ENCODE data around the gene PPEF1.

Gene PPEF1

DNA sequence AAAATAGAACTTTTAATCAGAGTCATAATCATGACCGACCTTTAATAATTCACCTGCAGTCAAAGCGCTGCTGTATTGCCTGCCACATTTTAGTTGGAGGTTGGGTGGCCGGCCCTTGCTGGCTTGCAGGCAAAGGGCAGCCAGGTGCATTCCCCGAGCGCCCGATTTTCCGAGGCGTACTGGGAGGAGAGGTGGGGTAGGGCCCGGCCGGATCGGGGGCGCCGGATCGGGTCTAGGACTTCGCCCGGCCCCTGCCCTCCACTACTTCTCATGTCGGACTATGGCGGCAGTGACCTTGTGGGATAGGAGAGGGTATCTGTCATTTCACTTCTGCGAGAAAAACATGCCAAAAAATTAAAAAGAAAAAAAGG lies 33.0 kb upstream of the PPEF1 start:
- peak; percentile 17 for DNase-seq (ENCODE audit: extremely low spot score)
- CTCF ChIA-PET = no interaction called here
- TF ChIP-seq, protein P1, sequence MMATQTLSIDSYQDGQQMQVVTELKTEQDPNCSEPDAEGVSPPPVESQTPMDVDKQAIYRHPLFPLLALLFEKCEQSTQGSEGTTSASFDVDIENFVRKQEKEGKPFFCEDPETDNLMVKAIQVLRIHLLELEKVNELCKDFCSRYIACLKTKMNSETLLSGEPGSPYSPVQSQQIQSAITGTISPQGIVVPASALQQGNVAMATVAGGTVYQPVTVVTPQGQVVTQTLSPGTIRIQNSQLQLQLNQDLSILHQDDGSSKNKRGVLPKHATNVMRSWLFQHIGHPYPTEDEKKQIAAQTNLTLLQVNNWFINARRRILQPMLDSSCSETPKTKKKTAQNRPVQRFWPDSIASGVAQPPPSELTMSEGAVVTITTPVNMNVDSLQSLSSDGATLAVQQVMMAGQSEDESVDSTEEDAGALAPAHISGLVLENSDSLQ (IDR thresholded peaks at IDR 0.05) = no peak
- TF ChIP-seq TARDBP (IDR thresholded peaks at IDR 0.05) (no peak), SUZ12 (IDR thresholded peaks at IDR 0.05) (no peak), BHLHE40 (IDR thresholded peaks at IDR 0.05; ENCODE audit: borderline replicate concordance) (no peak), L3MBTL2 (conservative IDR thresholded peaks at IDR 0.05) (no peak), NFRKB (IDR thresholded peaks at IDR 0.05) (no peak), ARNT (IDR thresholded peaks at IDR 0.05) (no peak), HDGF (IDR thresholded peaks at IDR 0.05; ENCODE audit: borderline replicate concordance) (no peak), ELF4 (IDR thresholded peaks at IDR 0.05) (no peak), FOXA1 (IDR thresholded peaks at IDR 0.05) (no peak), SP1 (IDR thresholded peaks at IDR 0.05) (no peak), FOXM1 (IDR thresholded peaks at IDR 0.05; ENCODE audit: borderline replicate concordance) (no peak)
- POLR2A ChIA-PET = no interaction called here

DNA sequence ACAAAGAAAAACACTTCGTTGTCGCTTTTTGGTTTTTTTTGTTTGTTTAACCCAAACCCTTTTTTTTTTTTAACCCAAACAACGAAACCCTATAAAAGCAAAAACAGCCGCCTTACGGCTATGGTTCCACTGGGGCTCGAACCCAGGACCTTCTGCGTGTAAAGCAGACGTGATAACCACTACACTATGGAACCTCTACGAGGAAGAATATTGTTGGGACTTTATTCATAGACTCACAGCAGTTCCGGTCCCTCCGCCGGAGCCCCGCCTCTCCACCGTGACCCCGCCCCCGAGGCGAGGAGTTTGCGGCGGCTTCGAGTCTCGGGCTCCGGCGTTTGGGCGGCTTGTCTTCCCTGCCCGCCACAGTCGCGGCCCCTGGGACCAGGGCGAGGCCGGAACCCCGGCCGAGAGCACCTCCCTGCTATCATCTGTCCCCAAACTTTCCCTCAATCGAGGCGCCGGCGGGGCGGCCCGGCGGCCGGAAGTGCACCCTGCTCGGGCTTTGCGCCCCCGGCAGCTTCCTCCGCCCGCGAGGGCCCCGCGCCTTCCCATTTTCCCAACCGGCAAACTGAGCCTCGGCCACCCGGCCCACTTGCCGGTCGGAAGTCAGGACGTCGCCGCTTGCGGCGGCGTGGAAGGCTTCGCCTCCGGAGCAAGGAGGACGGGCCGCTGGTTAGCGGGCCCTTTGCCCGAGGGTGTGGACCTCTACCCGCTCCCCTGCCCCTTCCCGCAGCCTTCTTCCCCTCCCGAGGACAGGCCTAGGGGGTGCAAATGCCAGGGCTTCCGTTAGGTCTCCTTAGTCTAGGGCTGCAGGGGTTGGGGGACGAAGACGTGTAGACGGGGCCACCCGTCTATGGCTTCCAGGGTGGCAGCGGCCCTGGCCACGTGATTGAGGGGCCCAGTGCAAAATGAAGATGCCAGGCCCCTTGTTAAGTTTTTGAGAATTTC lies 32.4 kb upstream of the PPEF1 start:
- CTCF ChIA-PET = interaction anchor here (0.6 to 1.1 kb wide), 2 partner anchors 11 to 124 kb away, joined by 4 read pairs; no protein-coding TSS in a partner anchor

DNA sequence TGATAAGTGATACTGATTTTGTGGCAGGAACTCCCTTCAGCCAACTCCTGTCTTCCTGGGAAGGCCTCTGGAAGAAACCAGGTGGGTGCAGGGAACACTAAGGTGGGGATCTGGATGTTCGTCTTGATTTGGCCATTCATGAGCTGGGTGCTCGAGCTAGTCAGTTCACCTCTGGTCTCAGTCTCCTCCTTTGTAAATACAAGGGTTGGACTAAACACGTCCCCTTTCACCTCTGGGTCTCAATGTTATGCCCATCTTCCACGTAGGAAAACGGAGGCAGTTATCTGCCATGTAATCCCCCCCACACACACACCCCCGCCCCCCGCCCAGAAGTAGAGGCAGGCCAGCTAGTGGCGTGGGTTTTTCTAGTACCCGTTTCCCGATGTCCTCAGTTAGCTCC lies 31.4 kb upstream of the PPEF1 start:
- POLR2A ChIA-PET = interaction anchor here (1.1 kb wide), 1 partner anchor 31 kb away, joined by 5 read pairs; the partner anchor contains the start of gene PPEF1
- DNase-seq (ENCODE audit: extremely low spot score) = no peak
- CTCF ChIA-PET = interaction anchor here (0.6 to 1.5 kb wide), 9 partner anchors 12 to 266 kb away, joined by 3 to 10 read pairs (median 4); no protein-coding TSS in a partner anchor
- TF ChIP-seq FOXK2 (IDR thresholded peaks at IDR 0.05) = no peak
- no peak for TF ChIP-seq CTBP1 (IDR thresholded peaks at IDR 0.05; ENCODE audit: borderline replicate concordance)
- TF ChIP-seq SUZ12 (IDR thresholded peaks at IDR 0.05) = no peak
- TF ChIP-seq L3MBTL2 (conservative IDR thresholded peaks at IDR 0.05) = no peak
- no peak for TF ChIP-seq FOXM1 (IDR thresholded peaks at IDR 0.05; ENCODE audit: borderline replicate concordance)
- no peak for TF ChIP-seq TARDBP (IDR thresholded peaks at IDR 0.05)
- TF ChIP-seq ELF4 (IDR thresholded peaks at IDR 0.05) = no peak
- TF ChIP-seq SP1 (IDR thresholded peaks at IDR 0.05) = no peak
- no peak for TF ChIP-seq NFRKB (IDR thresholded peaks at IDR 0.05)
- TF ChIP-seq FOXA1 (IDR thresholded peaks at IDR 0.05) = no peak
- no peak for TF ChIP-seq BHLHE40 (IDR thresholded peaks at IDR 0.05; ENCODE audit: borderline replicate concordance)
- TF ChIP-seq HDGF (IDR thresholded peaks at IDR 0.05; ENCODE audit: borderline replicate concordance) = no peak
- TF ChIP-seq ARNT (IDR thresholded peaks at IDR 0.05) = no peak

More for the DNA sequence above, 32.4 kb upstream of the PPEF1 start:
- no peak for TF ChIP-seq FOXM1 (IDR thresholded peaks at IDR 0.05; ENCODE audit: borderline replicate concordance)
- TF ChIP-seq CTBP1 (IDR thresholded peaks at IDR 0.05; ENCODE audit: borderline replicate concordance) = no peak
- TF ChIP-seq LEF1 (IDR thresholded peaks at IDR 0.05; ENCODE audit: borderline replicate concordance) = no peak
- TF ChIP-seq ARNT (IDR thresholded peaks at IDR 0.05) = no peak
- no peak for TF ChIP-seq SP1 (IDR thresholded peaks at IDR 0.05)
- no peak for TF ChIP-seq NFRKB (IDR thresholded peaks at IDR 0.05)
- 0 out of 2 replicates have a peak, but pooled peaks have one; percentile 35 for TF ChIP-seq TARDBP (IDR thresholded peaks at IDR 0.05)
- TF ChIP-seq BHLHE40 (IDR thresholded peaks at IDR 0.05; ENCODE audit: borderline replicate concordance) = no peak
- TF ChIP-seq L3MBTL2 (conservative IDR thresholded peaks at IDR 0.05) = peak; percentile 76
- no peak for TF ChIP-seq FOXK2 (IDR thresholded peaks at IDR 0.05)
- TF ChIP-seq HDGF (IDR thresholded peaks at IDR 0.05; ENCODE audit: borderline replicate concordance) = no peak
- peak; percentile 95 for TF ChIP-seq ZNF384 (IDR thresholded peaks at IDR 0.05)
- no peak for TF ChIP-seq SUZ12 (IDR thresholded peaks at IDR 0.05)
- TF ChIP-seq, protein P1 (IDR thresholded peaks at IDR 0.05) = no peak
- no peak for TF ChIP-seq FOXA1 (IDR thresholded peaks at IDR 0.05)
- no peak for TF ChIP-seq ELF4 (IDR thresholded peaks at IDR 0.05)
- peak; percentile 89 for DNase-seq (ENCODE audit: extremely low spot score)
- POLR2A ChIA-PET = no interaction called here

DNA sequence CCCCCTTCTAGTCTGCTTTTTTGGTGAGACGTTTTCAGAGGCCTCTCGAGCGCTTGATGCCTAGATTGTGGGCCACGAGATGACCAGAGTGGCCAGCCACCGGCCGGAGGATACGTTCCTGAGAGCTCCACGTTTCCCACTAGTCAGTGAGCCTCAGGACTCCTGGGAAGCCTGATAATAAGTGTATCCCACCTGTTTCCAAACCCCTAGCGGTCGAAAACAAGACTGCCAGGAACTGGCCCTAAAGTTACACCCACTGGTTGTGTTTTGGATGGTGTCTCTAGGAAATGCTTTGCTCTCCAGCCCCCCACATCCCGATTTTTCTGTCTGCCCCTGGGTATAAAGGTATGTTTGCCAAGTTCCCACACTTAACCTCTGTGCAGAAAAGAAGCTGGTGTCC lies 31.0 kb upstream of the PPEF1 start:
- peak; percentile 72 for DNase-seq (ENCODE audit: extremely low spot score)
- no peak for TF ChIP-seq SUZ12 (IDR thresholded peaks at IDR 0.05)
- TF ChIP-seq TARDBP (IDR thresholded peaks at IDR 0.05) = no peak
- TF ChIP-seq FOXA1 (IDR thresholded peaks at IDR 0.05) = no peak
- no peak for TF ChIP-seq LEF1 (IDR thresholded peaks at IDR 0.05; ENCODE audit: borderline replicate concordance)
- no peak for TF ChIP-seq CTBP1 (IDR thresholded peaks at IDR 0.05; ENCODE audit: borderline replicate concordance)
- no peak for TF ChIP-seq BHLHE40 (IDR thresholded peaks at IDR 0.05; ENCODE audit: borderline replicate concordance)
- CTCF ChIA-PET = interaction anchor here (0.5 to 1.5 kb wide), 11 partner anchors 12 to 266 kb away, joined by 3 to 10 read pairs (median 4); no protein-coding TSS in a partner anchor
- POLR2A ChIA-PET = interaction anchor here (1.1 kb wide), 1 partner anchor 31 kb away, joined by 5 read pairs; the partner anchor contains the start of gene PPEF1

DNA sequence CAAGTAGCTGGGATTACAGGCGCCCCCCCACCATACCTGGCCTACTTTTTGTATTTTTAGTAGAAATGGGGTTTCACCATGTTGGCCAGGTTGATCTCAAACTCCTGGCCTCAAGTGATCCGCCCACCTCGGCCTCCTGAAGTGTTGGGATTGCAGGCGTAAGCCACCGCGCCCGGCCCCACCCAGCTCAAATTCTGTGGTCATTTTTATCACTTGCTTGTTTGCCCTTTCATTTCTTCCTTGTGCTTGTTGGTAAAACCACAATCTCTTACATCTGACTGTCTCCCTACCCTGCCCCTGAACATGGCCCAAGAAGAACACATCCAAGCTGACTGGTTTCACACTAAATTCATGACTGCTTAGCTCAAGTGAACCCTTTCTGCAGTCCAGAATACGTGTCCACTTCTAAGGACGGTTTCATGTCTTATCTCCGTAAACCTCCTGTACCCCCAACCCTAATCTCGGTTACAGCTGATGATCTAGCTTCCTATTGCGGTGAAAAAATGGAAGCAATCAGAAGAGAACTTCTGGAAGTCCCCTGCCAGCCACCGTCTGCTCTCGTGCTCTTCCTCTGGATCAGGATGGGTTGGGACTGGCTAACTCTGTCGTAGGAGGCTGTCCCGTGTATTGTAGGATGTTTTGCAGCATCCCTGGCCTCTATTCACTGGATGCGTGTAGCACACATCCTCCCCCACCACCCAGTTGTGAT lies 30.1 kb upstream of the PPEF1 start:
- no peak for DNase-seq (ENCODE audit: extremely low spot score)
- no peak for TF ChIP-seq BHLHE40 (IDR thresholded peaks at IDR 0.05; ENCODE audit: borderline replicate concordance)
- no peak for TF ChIP-seq FOXK2 (IDR thresholded peaks at IDR 0.05)
- no peak for TF ChIP-seq FOXM1 (IDR thresholded peaks at IDR 0.05; ENCODE audit: borderline replicate concordance)
- TF ChIP-seq SUZ12 (IDR thresholded peaks at IDR 0.05) = no peak
- TF ChIP-seq ARNT (IDR thresholded peaks at IDR 0.05) = no peak
- no peak for TF ChIP-seq CTBP1 (IDR thresholded peaks at IDR 0.05; ENCODE audit: borderline replicate concordance)
- TF ChIP-seq ZNF384 (IDR thresholded peaks at IDR 0.05) = no peak
- TF ChIP-seq TARDBP (IDR thresholded peaks at IDR 0.05) = no peak
- TF ChIP-seq LEF1 (IDR thresholded peaks at IDR 0.05; ENCODE audit: borderline replicate concordance) = no peak
- TF ChIP-seq L3MBTL2 (conservative IDR thresholded peaks at IDR 0.05) = no peak
- TF ChIP-seq FOXA1 (IDR thresholded peaks at IDR 0.05) = no peak
- no peak for TF ChIP-seq SP1 (IDR thresholded peaks at IDR 0.05)
- TF ChIP-seq, protein P1 (IDR thresholded peaks at IDR 0.05) = no peak
- no peak for TF ChIP-seq HDGF (IDR thresholded peaks at IDR 0.05; ENCODE audit: borderline replicate concordance)
- no peak for TF ChIP-seq NFRKB (IDR thresholded peaks at IDR 0.05)
- TF ChIP-seq ELF4 (IDR thresholded peaks at IDR 0.05) = no peak
- CTCF ChIA-PET = interaction anchor here (0.5 to 1.5 kb wide), 8 partner anchors 12 to 1083 kb away, joined by 3 to 10 read pairs (median 4); no protein-coding TSS in a partner anchor
- POLR2A ChIA-PET = no interaction called here
